DND-41 (cell line): ENCODE data around the gene MERTK.

Source experiments
- EZH2 ChIP-seq: IDR thresholded peaks from 3 replicates; pipeline ENCODE4 v1.6.1; 2012; ENCODE audit warnings: borderline replicate concordance, low read depth, mild to moderate bottlenecking, moderate library complexity, low read length, inconsistent platforms; ENCODE audit not compliant: severe bottlenecking
- TF ChIP-seq, protein P1 (sequence below): IDR thresholded peaks from 2 replicates; pipeline ENCODE4 v1.5.1; 2012; ENCODE audit warnings: borderline replicate concordance, low read length, moderate library complexity, mild to moderate bottlenecking; ENCODE audit not compliant: poor library complexity, severe bottlenecking; ENCODE audit errors: extremely low read depth

DNA sequence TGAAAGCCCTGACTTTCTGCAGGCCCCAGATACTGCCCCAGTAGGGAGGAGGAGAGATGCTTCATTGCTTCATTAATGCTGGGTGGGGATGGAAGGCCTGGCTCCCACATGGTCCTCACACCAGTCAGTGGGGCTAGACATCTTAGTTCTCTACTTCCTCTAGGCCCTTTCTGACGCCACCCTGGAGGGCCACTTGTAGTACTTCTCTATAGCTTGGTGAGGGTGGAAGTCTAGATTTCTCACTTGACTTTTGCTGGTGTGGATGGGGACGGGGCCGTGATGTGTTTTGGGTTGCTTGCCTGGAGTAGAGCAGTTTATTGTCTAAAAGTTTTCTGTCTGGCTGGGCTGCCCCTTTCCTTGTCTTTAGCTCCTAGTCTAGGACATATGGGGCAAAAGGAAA lies 18.7 kb downstream of the MERTK start:
- TF ChIP-seq, protein P1, sequence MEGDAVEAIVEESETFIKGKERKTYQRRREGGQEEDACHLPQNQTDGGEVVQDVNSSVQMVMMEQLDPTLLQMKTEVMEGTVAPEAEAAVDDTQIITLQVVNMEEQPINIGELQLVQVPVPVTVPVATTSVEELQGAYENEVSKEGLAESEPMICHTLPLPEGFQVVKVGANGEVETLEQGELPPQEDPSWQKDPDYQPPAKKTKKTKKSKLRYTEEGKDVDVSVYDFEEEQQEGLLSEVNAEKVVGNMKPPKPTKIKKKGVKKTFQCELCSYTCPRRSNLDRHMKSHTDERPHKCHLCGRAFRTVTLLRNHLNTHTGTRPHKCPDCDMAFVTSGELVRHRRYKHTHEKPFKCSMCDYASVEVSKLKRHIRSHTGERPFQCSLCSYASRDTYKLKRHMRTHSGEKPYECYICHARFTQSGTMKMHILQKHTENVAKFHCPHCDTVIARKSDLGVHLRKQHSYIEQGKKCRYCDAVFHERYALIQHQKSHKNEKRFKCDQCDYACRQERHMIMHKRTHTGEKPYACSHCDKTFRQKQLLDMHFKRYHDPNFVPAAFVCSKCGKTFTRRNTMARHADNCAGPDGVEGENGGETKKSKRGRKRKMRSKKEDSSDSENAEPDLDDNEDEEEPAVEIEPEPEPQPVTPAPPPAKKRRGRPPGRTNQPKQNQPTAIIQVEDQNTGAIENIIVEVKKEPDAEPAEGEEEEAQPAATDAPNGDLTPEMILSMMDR: no peak
- TF ChIP-seq EZH2: no peak
